GM19397 (cell line): ENCODE results near the gene POLE4.
A peak's percentile ranks its signal among the peaks of the same experiment; 100 is the strongest.

Experiments used
- ATAC-seq: cut with Tn5 transposase; IDR thresholded peaks from one replicate; pipeline ENCODE4 v1.9.1; 2021; ENCODE audit warnings: mild to moderate bottlenecking, moderate library complexity; ENCODE audit not compliant: unreplicated experiment

Gene POLE4

DNA sequence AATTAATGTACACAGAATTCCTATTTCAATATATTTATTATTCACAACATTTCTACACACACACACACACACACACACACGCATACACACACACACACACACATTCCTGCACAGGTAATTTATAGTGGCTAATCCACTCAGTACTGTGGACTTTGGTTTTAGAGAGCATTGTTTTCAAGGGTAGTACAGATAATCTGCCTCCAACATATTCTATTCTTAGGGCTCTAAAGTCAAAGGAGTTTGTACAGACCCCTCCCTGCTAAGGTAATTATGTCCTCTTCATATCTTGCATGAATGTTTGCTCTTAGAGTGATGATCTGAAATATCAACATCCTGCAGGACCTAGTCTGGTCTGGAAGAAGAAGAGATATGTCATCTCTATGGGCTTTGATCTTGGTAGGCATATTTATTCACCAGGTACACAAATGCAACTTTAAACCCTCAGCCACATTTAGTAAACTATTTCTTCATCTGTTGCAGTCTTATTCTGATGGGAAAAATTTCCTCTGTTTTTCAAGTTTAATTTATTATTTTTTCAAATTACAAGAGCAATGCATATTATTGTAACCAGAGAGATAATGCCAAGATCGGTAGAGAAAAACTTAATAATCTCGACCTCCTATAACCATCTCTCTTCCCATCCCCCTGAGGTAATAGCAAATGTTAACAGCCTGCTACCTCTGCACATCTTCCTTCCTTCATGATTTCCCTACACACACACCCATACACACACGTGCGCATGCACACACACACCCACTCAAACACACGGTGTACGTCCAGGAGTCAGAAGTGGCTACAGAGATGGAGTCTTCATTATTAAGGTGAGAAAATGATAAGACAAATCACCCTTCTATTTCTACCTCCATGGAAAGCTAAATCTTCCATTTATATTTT is 18.3 kb upstream of the POLE4 start:
- no peak for ATAC-seq

DNA sequence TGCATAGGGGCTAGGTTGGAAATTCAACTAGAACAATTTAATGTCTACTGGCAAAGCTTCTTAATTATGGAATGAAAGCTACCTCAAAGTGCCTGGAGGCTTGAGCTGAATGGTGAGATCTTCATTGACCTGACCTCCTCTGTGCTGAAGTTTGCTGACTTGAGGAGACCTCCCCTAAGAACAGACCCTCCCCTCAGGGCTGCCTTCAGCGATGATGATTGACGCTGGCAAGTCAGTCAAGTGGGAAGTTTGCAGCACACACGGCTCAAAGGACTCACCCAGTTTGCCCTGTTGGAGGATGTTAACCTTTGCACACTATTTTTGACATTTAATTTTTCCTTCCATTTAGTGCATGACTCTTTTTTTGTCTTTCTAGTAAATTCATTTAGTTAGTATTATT is 17.2 kb upstream of the POLE4 start:
- no peak for ATAC-seq

DNA sequence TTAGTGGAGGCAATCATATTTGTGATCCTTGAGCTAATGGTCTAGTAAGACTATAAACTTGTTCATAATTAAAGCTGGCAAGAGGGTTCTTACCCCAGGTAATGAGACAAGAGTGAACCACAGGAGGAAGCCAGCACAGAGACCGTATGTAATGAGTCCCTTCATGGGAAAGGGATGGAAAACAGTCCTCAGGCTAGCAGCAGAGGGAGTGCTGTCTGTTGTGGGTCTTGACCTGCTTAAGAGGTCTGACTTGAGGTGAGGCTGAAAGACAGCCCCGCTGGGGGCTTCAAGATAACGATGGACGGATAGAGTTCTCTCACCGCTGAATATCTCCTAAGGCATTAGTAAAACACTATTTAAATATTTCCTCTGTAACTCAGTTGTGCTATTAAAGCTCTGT is 16.2 kb upstream of the POLE4 start:
- ATAC-seq: no peak

DNA sequence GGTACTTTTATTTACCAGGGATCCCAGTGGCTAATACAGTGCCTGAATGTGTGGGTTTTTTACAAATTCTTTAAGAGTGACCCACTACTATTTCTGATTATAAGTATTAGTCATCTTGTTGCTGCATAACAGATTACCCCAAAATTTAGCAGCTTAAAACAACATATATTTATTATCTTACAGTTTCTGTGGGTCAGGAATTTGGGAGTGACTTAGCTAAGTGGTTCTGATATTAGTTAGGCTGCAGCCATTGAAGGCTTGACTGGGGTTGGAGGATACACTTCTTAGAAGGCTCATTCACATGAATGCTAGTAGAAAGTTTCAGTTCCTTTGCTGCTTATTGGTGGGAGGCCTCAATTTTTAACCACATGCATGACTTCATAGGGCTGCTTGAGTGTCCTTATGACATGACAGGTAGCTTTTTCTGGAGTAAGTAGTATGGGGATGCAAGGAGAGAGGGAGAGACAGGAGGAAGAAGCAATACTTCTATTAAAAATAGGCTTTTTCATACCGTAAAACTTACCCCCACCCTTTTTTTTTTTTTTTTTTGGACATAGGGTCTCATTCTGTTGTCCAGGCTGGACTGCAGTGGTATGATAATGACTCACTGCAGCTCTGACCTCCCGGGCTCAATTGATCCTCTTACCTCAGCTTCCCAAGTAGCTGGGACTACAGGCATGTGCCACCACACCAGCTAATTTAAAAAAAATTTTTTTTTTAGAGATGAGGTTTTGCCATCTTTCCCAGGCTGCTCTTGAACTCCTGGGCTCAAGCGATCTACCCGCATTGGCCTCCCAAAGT is 13.3 kb upstream of the POLE4 start:
- peak; percentile 97 for ATAC-seq

DNA sequence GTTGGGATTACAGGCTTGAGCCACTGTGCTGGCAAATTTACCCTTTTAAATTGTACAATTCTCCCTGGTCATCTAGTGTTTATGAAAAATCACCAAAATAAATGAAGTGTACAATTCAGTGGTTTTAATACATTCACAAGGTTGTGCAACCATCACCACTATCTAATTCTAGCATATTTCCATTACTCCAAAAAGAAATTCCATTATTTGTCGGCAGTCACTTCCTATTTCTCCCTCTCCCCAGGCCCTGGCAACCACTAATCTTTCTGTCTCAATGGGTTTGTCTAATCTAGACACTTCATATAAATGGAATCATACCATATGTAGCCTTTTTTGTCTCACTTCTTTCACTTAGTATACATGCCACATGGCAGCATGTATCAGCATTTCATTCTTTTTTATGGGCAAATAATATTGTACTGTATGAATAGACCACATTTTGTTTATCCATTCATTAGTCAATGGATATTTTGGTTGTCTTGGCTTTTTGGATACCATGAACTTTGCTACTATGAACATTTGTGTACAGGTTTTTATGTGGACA is 12.6 kb upstream of the POLE4 start:
- ATAC-seq: no peak

DNA sequence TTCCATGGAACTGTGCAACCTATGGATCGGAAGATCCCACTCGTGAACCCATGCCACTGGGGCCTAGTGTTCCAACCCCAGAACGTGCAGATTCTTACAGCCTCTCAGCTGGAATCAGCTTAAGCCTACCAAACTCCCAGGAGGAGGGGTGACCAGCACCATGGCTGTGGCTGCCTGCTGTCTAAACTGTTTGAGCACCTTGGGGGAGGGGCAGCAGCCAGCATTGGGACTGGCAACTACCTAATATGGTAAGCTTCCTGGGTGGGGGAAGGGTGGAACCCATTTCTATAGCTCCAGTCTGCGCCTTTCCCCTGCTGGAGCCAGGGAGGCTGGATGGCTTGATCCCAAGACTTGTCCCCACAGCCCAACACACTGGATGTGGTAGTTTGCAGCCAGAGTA is 10.7 kb upstream of the POLE4 start:
- no peak for ATAC-seq

DNA sequence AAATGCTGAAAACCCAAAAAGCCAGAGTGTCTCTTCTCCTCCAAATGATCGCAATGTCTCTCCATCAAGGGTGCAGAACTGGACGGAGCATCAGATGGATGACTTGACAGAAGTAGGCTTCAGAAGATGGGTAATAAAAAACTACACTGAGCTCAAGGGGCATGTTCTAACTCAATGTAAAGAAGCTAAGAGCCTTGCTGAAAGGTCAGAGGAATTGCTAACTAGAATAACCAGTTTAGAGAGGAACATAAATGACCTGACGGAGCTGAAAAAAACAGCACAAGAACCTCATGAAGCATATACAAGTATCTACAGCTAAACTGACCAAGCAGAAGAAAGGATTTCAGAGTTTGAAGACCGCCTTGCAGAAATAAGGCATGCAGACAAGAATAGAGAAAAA is 9.7 kb upstream of the POLE4 start:
- ATAC-seq: no peak

DNA sequence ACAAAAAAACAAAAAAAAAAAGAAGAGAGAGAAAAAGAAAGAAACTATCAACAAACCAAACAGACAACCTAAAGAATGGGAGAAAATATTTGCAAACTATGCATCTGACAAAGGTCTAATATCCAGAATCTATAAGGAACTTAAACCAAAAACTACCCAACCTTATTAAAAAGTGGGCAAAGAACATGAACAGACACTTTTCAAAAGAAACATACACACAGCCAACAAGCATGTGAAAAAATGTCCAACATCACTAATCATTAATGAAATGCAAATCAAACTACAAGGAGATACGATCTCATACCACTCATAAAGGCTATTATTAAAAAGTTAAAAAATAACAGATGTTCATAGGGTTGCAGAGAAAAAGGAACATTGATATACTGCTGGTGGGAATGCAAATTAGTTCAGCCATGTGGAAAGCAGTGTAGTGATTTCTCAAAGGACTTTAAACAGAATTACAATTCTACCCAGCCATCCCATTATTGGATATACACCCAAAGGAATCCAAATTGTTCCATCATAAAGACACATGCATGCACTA is 7.2 kb upstream of the POLE4 start:
- ATAC-seq: peak; percentile 60

DNA sequence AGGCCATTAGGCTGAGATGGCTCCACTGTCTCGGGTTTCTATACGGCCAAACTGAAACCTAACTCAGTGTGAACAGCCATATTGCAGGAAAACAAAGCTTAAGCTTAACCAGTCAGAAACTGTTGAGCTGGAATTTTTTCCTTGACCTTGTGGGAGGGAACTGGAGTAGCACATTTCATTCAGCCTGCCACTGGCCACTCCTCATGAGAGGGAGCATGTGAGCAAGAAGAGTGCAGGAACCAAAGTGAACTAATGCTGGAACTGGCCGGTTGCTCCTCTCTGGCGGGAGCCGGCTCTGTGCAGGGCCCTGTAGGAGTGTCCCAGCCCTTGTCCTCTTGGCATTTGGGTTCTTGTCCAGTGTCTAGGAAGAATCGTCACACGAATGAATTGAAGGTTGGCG is 5.9 kb upstream of the POLE4 start:
- ATAC-seq: no peak

DNA sequence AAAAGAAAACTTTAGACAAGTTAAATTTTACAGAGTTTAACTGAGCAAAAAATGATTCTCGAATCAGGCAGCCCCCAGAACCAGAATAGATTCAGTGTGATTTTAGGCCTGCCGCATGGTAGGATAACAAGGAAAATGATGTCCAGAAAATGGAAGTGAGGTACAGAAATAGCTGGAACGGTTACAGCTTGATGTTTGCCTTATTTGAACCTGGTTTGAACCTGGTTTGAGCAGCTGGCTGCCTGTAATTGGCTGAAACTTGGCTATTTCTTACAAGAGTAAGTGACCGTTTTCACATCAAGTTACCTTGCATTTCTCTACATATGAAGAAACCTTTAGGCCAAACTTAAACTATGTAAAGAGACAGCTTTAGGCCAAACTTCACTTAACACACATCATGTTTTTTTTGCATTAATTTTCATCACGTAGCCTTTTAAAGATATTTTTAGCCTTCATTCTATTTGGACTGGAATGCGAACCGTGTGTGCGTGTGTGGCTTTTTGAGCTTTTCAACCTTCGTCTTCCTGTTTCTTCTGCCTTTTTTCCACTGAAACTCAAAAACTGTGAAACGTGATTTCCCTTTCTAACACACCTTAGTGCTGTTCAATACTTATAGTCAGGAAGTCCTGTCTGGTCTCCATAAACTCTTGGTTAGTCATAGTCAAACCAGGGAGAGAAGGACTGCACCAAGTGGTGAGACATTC is 4.5 kb upstream of the POLE4 start:
- ATAC-seq: no peak

DNA sequence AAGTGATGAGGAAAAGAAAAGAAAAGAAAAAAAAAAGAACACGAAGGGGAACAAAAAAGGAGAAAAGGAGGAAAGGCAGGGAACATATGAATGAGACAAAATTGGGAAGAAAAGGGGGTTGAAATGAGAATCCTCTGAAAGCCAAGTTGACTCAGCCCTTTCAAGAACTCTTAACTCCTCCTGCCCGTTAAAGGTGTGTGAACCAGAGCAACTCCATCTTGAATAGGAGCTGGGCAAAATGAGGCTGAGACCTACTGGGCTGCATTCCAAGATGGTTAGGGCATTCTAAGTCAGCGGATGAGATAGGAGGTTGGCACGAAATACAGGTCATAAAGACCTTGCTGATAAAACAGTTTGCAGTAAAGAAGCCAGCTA is 4.0 kb upstream of the POLE4 start:
- no peak for ATAC-seq

DNA sequence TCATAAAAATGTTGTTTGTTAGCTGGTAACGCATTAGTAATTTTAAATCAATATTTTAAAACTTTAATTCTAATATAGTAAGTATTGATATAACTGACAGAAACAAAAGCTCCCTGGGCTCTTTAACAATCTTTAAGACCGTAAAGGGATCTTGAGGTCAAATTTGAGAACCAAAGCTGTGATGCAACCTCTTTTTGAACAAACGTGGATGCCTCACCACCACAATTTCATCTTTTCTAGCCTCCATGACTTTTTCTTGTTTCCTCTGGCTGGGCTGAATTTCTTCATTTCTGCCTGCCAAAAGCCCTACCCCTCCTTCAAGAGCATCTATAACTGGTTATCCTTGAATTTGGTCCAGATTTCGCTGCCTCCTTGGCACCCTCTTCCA is 563 bp upstream of the POLE4 start:
- ATAC-seq: no peak

DNA sequence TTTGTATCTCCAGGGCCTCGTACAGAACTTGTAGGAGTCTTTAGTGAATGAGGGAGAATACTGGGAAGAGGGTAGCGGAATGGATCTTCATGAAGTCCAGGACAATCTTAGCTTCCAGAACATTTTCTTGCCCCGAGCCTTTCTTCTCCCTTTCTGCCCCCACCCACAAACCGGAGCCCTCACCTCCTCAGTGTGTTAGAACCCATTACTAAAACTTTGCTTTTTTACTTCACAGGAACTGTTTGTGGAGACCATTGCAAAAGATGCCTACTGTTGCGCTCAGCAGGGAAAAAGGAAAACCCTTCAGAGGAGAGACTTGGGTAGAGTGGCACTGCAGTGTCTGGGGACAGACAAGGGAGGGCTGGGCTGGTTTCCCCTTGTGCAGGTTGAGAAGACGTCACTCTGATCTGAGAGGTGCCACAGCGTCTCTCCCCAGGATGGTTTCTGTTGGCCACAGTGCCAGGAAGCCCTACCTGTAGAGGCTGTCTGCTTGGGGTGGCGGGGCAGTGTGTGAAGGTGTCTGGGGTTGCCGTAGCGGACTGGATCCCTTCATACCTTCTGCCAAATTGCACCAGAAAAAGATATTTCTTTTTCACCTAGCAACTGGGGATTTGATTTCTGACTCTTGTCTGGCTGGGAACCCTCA is 786 bp downstream of the POLE4 start:
- no peak for ATAC-seq

DNA sequence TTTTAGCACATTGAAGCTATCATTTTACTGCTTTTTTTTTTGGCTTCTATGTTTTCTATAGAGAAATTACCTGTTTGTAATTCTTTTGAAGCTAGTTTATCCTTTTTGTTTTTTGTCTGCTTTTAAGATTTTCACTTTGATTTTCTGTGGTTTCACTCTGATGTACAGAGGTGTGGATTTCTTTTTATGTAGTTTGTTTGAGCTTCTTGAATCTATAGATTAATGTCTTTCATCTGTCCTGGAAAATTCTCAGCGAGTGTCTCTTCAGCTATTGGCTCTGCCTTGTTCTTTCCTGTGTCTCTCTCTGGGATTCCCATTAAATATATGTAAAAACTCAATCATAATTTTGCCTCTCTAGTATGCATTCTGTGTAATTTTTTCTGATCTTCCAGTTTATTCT is 8.4 kb downstream of the POLE4 start:
- ATAC-seq: no peak

DNA sequence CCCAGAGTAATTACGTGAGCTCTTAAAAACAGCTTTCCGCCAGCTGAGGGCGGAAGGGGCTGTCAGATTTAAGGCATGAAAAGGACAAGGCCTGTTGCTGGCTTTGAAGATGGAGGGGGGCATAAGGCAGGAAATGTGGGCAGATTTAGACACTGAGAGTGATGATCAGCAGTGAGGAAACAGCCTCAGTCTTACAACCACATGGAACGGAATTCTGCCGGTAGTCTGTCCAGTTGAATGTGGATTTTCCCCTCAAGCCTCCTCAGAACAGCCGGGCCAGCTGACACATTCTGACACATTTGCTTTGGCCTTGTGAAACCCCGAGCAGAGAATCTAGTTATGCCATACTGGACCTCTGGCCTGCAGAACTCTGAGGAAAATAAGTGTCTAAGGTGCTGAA is 16.6 kb downstream of the POLE4 start:
- no peak for ATAC-seq

DNA sequence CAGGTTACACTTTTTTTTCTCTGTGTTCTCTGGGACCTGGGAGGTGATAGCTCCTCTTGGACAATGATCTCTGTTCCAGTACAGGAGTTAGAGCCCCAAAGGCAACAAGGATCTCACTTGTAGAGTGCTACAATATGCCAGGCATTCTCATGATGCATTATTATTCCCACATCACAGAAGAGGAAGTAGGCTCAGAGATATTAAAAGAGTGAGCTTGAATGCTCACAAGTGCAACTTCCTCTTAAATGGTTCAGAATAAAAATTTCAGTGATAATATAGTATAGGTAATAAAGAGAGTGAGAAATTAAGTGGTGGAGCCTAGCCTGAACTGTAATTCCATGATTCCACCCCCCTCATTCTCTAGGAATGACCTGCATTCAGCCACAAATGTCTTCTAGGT is 21.4 kb downstream of the POLE4 start:
- ATAC-seq: no peak

DNA sequence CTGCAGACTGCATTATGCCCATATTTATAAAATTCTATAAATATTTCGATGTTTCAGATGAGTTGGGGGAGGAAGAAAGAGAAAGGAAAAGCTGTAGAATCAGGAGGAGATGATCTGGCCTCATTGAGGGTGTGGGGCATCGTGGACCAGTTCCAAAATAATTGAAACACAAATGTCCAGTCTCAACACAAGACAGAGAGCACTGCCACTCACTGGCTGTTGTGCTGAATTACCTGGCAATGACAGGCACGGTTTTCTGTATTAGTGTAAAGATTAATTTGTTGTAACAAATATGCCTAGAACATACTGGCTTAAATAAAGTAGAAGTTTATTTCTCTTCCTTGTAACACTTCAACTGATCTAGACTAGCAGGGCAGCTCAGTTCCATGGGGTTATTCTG is 24.1 kb downstream of the POLE4 start:
- no peak for ATAC-seq

DNA sequence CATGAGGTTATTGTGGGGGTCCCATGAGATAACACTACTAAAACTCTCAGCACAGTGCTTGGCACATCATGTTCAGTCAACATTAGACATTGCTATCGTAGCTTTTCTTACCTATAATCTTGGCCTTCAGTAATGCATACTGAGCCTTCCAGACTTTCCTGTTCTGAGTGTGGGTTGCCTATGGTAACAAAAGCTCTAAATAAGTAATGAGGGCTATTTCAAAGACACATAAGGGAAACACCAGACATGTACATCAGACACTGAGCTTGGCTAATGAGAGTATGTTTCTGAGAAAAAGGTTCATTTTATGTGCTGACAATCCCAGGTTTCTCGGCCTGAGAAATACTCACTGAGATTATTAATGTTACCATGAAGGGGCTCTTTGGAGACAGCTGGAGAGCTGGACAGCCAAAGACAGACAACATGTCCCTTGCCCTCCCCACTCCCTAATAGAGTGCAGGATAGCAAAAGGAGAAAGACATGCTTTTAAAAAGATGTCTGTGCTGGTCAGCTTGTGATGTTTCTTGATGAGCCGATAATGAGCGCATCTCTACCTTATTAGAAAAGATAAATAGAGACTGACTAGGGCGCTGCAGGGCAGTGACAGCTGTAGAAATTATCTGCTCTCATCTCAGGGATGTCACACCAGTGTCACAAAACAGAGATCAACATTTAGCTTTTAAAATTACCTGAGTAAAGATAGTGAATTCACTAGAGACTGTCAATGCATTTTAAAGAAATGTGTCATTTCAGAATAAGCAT is 25.4 kb downstream of the POLE4 start:
- ATAC-seq: no peak

DNA sequence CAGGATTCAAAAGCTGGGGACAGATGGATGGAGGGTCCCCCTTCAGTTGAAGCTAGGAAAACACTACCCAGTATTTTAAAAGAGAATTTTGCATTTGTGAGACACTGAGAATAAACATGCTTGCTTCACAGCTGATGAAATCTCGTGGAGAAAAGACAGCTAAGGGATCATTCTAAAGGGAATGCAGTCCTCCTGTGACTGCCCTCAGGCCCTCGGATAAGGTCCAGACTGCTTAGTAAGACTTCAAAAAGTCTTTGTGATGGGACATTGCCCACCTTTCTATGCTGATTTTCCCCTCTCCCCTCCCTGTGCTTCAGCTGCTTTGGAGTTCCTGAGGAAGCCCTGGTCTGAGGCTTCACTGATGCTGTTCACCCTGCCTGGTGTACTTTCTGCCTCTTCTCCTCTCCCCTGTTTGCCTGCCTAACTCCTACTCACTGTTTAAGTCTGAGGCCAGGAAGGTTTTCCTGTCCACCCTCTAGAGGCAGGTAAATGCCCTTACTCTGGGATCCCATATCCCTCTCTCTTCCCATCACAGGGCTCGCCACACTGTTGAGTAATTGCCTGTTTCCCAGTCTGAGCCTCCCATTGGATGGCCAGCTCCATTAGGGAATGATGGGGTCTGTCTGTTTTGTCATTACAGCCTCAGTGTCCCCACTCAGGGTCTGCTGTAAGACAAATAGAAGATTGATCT is 26.6 kb downstream of the POLE4 start:
- no peak for ATAC-seq
